Ishikawa (cell line): ENCODE measurements around the gene PROM1.

ENCODE experiments used
- CEBPB ChIP-seq: IDR thresholded peaks from 2 replicates; pipeline ENCODE4 v1.6.1; 2012
- CREB1 ChIP-seq: IDR thresholded peaks from 2 replicates; pipeline ENCODE4 v1.6.1; 2012; ENCODE audit warnings: low read depth
- EGR1 ChIP-seq: IDR thresholded peaks from 2 replicates; pipeline ENCODE4 v1.6.1; 2012
- EP300 ChIP-seq: IDR thresholded peaks from 2 replicates; pipeline ENCODE4 v1.6.1; 2012; ENCODE audit warnings: borderline replicate concordance
- FOXM1 ChIP-seq: IDR thresholded peaks from 2 replicates; pipeline ENCODE4 v1.6.1; 2012; ENCODE audit warnings: low read depth, borderline replicate concordance
- MAX ChIP-seq: IDR thresholded peaks from 2 replicates; pipeline ENCODE4 v1.6.1; 2012
- NFIC ChIP-seq: IDR thresholded peaks from 2 replicates; pipeline ENCODE4 v1.6.1; 2012
- RAD21 ChIP-seq: IDR thresholded peaks from 2 replicates; pipeline ENCODE4 v1.6.1; 2012; ENCODE audit warnings: low read depth
- TAF1 ChIP-seq: IDR thresholded peaks from 2 replicates; pipeline ENCODE4 v1.6.1; 2012; ENCODE audit warnings: low read depth, mild to moderate bottlenecking
- TCF12 ChIP-seq: IDR thresholded peaks from 2 replicates; pipeline ENCODE4 v1.6.1; 2012; ENCODE audit warnings: low read depth
- TEAD4 ChIP-seq: IDR thresholded peaks from 2 replicates; pipeline ENCODE4 v1.6.1; 2012
- YY1 ChIP-seq: IDR thresholded peaks from 2 replicates; pipeline ENCODE4 v1.6.1; 2012; ENCODE audit warnings: low read depth
- ZBTB7A ChIP-seq: IDR thresholded peaks from 2 replicates; pipeline ENCODE4 v1.6.1; 2012; ENCODE audit warnings: low read depth
- TF ChIP-seq, protein P1 (sequence below): IDR thresholded peaks from 2 replicates; pipeline ENCODE4 v1.6.1; 2012; ENCODE audit warnings: low read depth, mild to moderate bottlenecking
- TF ChIP-seq, protein P2 (sequence below): IDR thresholded peaks from 2 replicates; pipeline ENCODE4 v1.6.1; 2012

The PROM1 gene, protein sequence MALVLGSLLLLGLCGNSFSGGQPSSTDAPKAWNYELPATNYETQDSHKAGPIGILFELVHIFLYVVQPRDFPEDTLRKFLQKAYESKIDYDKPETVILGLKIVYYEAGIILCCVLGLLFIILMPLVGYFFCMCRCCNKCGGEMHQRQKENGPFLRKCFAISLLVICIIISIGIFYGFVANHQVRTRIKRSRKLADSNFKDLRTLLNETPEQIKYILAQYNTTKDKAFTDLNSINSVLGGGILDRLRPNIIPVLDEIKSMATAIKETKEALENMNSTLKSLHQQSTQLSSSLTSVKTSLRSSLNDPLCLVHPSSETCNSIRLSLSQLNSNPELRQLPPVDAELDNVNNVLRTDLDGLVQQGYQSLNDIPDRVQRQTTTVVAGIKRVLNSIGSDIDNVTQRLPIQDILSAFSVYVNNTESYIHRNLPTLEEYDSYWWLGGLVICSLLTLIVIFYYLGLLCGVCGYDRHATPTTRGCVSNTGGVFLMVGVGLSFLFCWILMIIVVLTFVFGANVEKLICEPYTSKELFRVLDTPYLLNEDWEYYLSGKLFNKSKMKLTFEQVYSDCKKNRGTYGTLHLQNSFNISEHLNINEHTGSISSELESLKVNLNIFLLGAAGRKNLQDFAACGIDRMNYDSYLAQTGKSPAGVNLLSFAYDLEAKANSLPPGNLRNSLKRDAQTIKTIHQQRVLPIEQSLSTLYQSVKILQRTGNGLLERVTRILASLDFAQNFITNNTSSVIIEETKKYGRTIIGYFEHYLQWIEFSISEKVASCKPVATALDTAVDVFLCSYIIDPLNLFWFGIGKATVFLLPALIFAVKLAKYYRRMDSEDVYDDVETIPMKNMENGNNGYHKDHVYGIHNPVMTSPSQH

DNA sequence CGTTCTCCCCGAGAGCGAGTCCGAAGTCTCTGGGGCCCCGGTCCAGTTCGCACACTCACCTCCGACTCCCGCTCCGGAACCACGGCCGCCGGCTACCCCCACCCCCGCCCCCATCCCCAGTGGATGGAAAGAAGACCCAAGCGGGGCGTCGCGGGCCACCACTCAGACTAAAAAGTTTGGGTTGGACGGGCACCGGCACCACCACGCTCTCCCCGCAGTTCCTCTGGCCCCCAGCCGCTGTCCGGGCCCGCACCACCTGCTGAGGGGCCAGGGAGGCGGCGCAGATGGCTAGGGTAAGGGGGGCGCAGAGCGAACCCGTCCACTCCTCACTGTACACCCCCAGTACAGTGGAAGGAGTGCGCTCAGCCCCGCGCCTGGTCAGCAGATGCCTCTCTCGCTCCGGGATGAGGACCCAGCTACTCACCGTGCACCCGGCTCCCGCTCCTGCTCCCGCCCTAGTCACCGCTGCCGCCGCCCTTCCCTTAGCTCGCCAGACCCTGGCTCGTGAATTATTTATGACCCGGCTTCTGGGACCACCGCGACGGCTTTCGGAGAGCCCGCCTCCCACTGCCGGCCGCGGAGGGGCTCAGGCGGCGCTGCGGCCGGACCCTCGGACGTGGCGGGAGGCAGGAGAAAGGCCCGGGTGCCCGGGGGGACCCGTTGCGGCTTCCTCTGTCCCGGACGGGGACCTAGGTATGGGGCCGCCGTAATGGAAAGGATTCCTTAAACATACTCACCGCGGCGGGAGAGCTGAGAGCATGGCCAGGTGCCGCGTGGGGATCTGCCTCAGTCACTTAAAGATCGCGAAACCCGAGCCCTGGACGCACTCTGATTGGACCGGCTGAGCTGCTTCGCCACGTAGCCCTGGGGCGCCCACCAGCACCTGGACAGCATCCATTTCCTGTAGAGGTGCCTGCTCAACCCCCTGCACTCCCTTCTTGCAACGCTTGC lies at the start of gene PROM1:
Gene PROM1, minus strand, starts transcription at position 783 of the 951 bp plus-strand sequence. CDS start 8,117 bp downstream, outside the sequence.
- TF ChIP-seq MAX (peak; percentile 85), TCF12 (no peak), EGR1 (no peak), NFIC (no peak), YY1 (peak; percentile 23; the same call in 1 of the 2 replicates), CEBPB (no peak), CREB1 (0 out of 2 replicates have a peak, but pooled peaks have one; percentile 21), EP300 (no peak), ZBTB7A (peak; percentile 59; the same call in 1 of the 2 replicates), TAF1 (no peak; the same call in 1 of the 2 replicates), RAD21 (no peak), TEAD4 (no peak)
- TF ChIP-seq, protein P1, sequence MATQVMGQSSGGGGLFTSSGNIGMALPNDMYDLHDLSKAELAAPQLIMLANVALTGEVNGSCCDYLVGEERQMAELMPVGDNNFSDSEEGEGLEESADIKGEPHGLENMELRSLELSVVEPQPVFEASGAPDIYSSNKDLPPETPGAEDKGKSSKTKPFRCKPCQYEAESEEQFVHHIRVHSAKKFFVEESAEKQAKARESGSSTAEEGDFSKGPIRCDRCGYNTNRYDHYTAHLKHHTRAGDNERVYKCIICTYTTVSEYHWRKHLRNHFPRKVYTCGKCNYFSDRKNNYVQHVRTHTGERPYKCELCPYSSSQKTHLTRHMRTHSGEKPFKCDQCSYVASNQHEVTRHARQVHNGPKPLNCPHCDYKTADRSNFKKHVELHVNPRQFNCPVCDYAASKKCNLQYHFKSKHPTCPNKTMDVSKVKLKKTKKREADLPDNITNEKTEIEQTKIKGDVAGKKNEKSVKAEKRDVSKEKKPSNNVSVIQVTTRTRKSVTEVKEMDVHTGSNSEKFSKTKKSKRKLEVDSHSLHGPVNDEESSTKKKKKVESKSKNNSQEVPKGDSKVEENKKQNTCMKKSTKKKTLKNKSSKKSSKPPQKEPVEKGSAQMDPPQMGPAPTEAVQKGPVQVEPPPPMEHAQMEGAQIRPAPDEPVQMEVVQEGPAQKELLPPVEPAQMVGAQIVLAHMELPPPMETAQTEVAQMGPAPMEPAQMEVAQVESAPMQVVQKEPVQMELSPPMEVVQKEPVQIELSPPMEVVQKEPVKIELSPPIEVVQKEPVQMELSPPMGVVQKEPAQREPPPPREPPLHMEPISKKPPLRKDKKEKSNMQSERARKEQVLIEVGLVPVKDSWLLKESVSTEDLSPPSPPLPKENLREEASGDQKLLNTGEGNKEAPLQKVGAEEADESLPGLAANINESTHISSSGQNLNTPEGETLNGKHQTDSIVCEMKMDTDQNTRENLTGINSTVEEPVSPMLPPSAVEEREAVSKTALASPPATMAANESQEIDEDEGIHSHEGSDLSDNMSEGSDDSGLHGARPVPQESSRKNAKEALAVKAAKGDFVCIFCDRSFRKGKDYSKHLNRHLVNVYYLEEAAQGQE: peak; percentile 60
- TF ChIP-seq, protein P2, sequence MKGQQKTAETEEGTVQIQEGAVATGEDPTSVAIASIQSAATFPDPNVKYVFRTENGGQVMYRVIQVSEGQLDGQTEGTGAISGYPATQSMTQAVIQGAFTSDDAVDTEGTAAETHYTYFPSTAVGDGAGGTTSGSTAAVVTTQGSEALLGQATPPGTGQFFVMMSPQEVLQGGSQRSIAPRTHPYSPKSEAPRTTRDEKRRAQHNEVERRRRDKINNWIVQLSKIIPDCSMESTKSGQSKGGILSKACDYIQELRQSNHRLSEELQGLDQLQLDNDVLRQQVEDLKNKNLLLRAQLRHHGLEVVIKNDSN: no peak; the same call in 1 of the 2 replicates

- no peak for TF ChIP-seq EP300
- no peak for TF ChIP-seq YY1
- TF ChIP-seq ZBTB7A: no peak
- TF ChIP-seq, protein P2: no peak
- TF ChIP-seq, protein P1: no peak
- TF ChIP-seq NFIC: no peak
- no peak for TF ChIP-seq EGR1
- no peak for TF ChIP-seq RAD21
- no peak for TF ChIP-seq FOXM1
- no peak for TF ChIP-seq TAF1
- no peak for TF ChIP-seq CEBPB
- TF ChIP-seq TCF12: no peak
- no peak for TF ChIP-seq TEAD4
- TF ChIP-seq CREB1: no peak
- no peak for TF ChIP-seq MAX
Observed at GRCh38 chr4:16133406-16133805, 49.6 kb upstream of the PROM1 start.

- TF ChIP-seq ZBTB7A: no peak
- TF ChIP-seq, protein P2: no peak
- TF ChIP-seq, protein P1: no peak
- no peak for TF ChIP-seq EP300
- no peak for TF ChIP-seq TAF1
- TF ChIP-seq FOXM1: no peak
- TF ChIP-seq CREB1: no peak
- no peak for TF ChIP-seq TCF12
- TF ChIP-seq TEAD4: no peak
- no peak for TF ChIP-seq RAD21
- no peak for TF ChIP-seq EGR1
- TF ChIP-seq YY1: no peak
- no peak for TF ChIP-seq NFIC
- no peak for TF ChIP-seq CEBPB
- TF ChIP-seq MAX: no peak
Observed at GRCh38 chr4:16131293-16131692, 47.5 kb upstream of the PROM1 start.
